SK-N-MC (cell line): ENCODE measurements around the gene HNRNPM.

Source experiments
- FOXP2 ChIP-seq: optimal IDR thresholded peaks from 2 replicates; pipeline ENCODE3; 2011; ENCODE audit warnings: mild to moderate bottlenecking, moderate library complexity; ENCODE audit not compliant: insufficient read depth; ENCODE audit errors: extremely low read length, control extremely low read depth
- POLR2AphosphoS5 ChIP-seq: IDR thresholded peaks from 2 replicates; pipeline ENCODE4 v1.6.1; 2012; ENCODE audit warnings: mild to moderate bottlenecking, low read depth, low read length, borderline replicate concordance

GRCh38 chr19:8459095-8459494, 14.3 kb downstream of the HNRNPM start:
- TF ChIP-seq POLR2AphosphoS5 (no peak), FOXP2 (no peak)
